Neural crest cell (in vitro differentiated cells): ENCODE measurements around the gene COX6B1. TPM values are rescaled to one million over a fixed set of nuclear protein-coding genes. Genes with fewer than 3 reads are reported as not detected.
"Not testable (repeated sequence)": the region's sequence is repeated elsewhere in the genome, so short reads cannot be mapped to it uniquely, and the experiment has no call there.

Experiments
- DNase-seq: peaks from one replicate; pipeline ENCODE4 v3.0.0; 2021; ENCODE audit warnings: low read depth, mixed read lengths, low spot score
- H3K27ac Mint-ChIP-seq: one replicate; pipeline ENCODE4 v1.8.0; 2021; ENCODE audit warnings: mild to moderate bottlenecking, mixed read lengths; ENCODE audit not compliant: unreplicated experiment
- H3K27me3 Mint-ChIP-seq: 2 replicates; pipeline ENCODE4 v1.8.0; 2021; ENCODE audit warnings: low read depth, mild to moderate bottlenecking, mixed read lengths
- H3K36me3 Mint-ChIP-seq: 2 replicates; pipeline ENCODE4 v1.8.0; 2021; ENCODE audit warnings: low read depth, mild to moderate bottlenecking, mixed read lengths
- H3K4me1 Mint-ChIP-seq: 2 replicates; pipeline ENCODE4 v1.8.0; 2021; ENCODE audit warnings: mixed read lengths
- H3K4me3 Mint-ChIP-seq: one replicate; pipeline ENCODE4 v1.8.0; 2021; ENCODE audit warnings: mild to moderate bottlenecking, mixed read lengths
- H3K9me3 Mint-ChIP-seq: 2 replicates; pipeline ENCODE4 v1.8.0; 2021; ENCODE audit warnings: mixed read lengths
- long read RNA-seq: library from polyadenylated mRNA; unstranded; transcript quantifications from one replicate; pipeline ENCODE4 v2.0.0, GENCODE V29; 2020
- total RNA-seq: library from RNA; stranded (reverse); gene quantifications from 2 replicates; pipeline ENCODE4 v1.2.1, GENCODE V29; 2021
- TF ChIP-seq, protein P1 (sequence below): fragments of 200-600 bp; sonication (generic); conservative IDR thresholded peaks from 2 replicates; pipeline ENCODE4 v1.5.0; 2021; ENCODE audit warnings: antibody characterized with exemption, mild to moderate bottlenecking

COX6B1 gene, protein sequence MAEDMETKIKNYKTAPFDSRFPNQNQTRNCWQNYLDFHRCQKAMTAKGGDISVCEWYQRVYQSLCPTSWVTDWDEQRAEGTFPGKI
- total RNA-seq: 329 and 339 TPM in 2 replicates
- long read RNA-seq, transcript COX6B1-201 (4 exons, 667 nt): major isoform, 59 of 60 reads
- long read RNA-seq, partial matches to known transcripts: 1 of 60 reads
- long read RNA-seq, other reads (novel, unspliced or antisense): 0 of 60 reads

GRCh38 chr19:35648017-35648961, at the start of gene COX6B1:
TSS of gene COX6B1 (plus strand) at chr19:35648323. CDS start at chr19:35651244, 2,921 bp downstream.
- Mint-ChIP-seq H3K4me3 (peak within 1 kb of the TSS; percentile 98), H3K4me1 (peaks cover 32% of the 10 kb centered on the region), H3K36me3 (no peaks in the 10 kb centered on the region), H3K27me3 (no peaks in the 10 kb centered on the region), H3K9me3 (no peaks in the 10 kb centered on the region), H3K27ac (peak within 1 kb of the TSS; percentile 97)
- TF ChIP-seq, protein P1, sequence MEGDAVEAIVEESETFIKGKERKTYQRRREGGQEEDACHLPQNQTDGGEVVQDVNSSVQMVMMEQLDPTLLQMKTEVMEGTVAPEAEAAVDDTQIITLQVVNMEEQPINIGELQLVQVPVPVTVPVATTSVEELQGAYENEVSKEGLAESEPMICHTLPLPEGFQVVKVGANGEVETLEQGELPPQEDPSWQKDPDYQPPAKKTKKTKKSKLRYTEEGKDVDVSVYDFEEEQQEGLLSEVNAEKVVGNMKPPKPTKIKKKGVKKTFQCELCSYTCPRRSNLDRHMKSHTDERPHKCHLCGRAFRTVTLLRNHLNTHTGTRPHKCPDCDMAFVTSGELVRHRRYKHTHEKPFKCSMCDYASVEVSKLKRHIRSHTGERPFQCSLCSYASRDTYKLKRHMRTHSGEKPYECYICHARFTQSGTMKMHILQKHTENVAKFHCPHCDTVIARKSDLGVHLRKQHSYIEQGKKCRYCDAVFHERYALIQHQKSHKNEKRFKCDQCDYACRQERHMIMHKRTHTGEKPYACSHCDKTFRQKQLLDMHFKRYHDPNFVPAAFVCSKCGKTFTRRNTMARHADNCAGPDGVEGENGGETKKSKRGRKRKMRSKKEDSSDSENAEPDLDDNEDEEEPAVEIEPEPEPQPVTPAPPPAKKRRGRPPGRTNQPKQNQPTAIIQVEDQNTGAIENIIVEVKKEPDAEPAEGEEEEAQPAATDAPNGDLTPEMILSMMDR: no peak
- peak; percentile 79 for DNase-seq

GRCh38 chr19:35601971-35602370, 46.2 kb upstream of the COX6B1 start:
- no peaks in the 10 kb centered on the region for H3K36me3 Mint-ChIP-seq
- H3K27ac Mint-ChIP-seq: no peak overlapping the region
- TF ChIP-seq, protein P1: no peak
- H3K27me3 Mint-ChIP-seq: peaks cover 32% of the 10 kb centered on the region
- no peak overlapping the region for H3K4me3 Mint-ChIP-seq
- H3K9me3 Mint-ChIP-seq: no peaks in the 10 kb centered on the region
- H3K4me1 Mint-ChIP-seq: no peaks in the 10 kb centered on the region
- DNase-seq: no peak

- not testable (repeated sequence) for H3K9me3 Mint-ChIP-seq, H3K27ac Mint-ChIP-seq, H3K4me1 Mint-ChIP-seq, H3K36me3 Mint-ChIP-seq, DNase-seq, H3K4me3 Mint-ChIP-seq
- H3K27me3 Mint-ChIP-seq: peaks cover 19% of the 10 kb centered on the region
Observed at GRCh38 chr19:35604436-35604835, 43.7 kb upstream of the COX6B1 start.

DNA sequence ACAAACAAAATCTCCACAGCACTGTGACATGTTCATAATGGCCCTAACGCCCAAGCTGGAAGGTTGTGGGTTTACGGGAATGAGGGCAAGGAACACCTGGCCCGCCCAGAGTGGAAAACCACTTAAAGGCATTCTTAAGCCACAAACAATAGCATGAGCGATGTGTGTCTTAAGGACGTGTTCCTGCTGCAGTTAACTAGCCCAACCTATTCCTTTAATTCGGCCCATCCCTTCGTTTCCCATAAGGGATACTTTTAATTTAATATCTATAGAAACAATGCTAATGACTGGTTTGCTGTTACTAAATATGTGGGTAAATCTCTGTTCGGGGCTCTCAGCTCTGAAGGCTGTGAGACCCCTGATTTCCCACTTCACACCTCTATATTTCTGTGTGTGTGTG, 41.0 kb upstream of the COX6B1 start:
- not testable (repeated sequence) for H3K4me1 Mint-ChIP-seq, H3K36me3 Mint-ChIP-seq

DNA sequence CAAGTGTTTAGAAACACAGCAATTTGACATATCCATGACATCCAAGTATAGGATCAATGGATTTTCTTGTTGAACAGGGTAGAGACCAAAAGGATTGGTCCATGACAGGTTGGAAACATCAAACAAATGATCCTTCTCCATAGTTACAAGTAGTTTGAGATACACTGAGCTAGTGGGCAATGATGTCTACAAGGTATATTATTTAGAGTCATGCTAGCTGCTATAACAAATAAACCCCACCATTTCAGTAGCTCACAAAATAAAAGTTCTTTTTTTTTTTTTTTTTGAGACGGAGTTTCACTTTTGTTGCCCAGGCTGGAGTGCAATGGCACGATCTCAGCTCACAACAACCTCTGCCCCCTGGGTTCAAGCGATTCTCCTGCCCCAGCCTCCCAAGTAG, 40.5 kb upstream of the COX6B1 start:
- Mint-ChIP-seq H3K4me3 (no peak overlapping the region), H3K36me3 (no peaks in the 10 kb centered on the region), H3K9me3 (peaks cover 9% of the 10 kb centered on the region), H3K27me3 (peaks cover 1% of the 10 kb centered on the region), H3K27ac (no peak overlapping the region), H3K4me1 (peaks cover 7% of the 10 kb centered on the region)
- no peak for DNase-seq
- TF ChIP-seq, protein P1: no peak

More for the DNA sequence above, 41.0 kb upstream of the COX6B1 start:
- DNase-seq, H3K9me3 Mint-ChIP-seq, H3K27ac Mint-ChIP-seq, H3K27me3 Mint-ChIP-seq, H3K4me3 Mint-ChIP-seq: not testable (repeated sequence)

DNA sequence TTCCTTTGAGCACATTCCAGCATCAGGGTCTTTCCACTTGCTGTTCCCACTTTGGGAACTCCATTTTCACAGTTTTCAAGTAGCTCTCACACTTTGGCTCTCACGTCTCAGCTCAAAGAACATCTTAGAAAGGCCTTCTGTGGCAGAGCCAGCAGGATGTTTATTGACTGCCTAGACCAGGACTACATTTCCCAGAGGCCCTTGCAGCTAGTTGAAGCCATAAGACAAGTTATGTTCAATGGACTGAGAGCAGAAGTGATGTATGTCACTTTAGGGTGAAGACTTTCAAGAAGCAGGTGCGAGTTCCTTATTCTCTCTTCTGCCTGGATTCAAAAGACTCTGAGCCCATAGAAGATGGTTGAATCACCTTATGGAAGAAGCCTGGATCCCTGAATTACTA, 39.9 kb upstream of the COX6B1 start:
- TF ChIP-seq, protein P1: no peak
- H3K4me1 Mint-ChIP-seq: peaks cover 7% of the 10 kb centered on the region
- no peak for DNase-seq
- no peak overlapping the region for H3K27ac Mint-ChIP-seq
- no peaks in the 10 kb centered on the region for H3K27me3 Mint-ChIP-seq
- peaks cover 9% of the 10 kb centered on the region for H3K9me3 Mint-ChIP-seq
- no peaks in the 10 kb centered on the region for H3K36me3 Mint-ChIP-seq
- no peak overlapping the region for H3K4me3 Mint-ChIP-seq
